ENCODE measurements around the gene LAPTM4A.

The LAPTM4A gene

GRCh38 chr2:20094142-20094755 lies 42.8 kb upstream of the LAPTM4A start:
- no peak for TF ChIP-seq CTCF (IDR thresholded peaks at IDR 0.05; ENCODE audit: control extremely low read depth, extremely low read depth, low read depth, missing control alignments)
- POLR2A ChIA-PET, result no interaction called here
- DNase-seq (ENCODE audit: extremely low spot score), result no peak
- CTCF ChIA-PET, result interaction anchor here (0.8 to 3.2 kb wide), 12 partner anchors 9 to 138 kb away, joined by 3 to 21 read pairs (median 5); partner anchors contain the start of gene SDC1

DNA sequence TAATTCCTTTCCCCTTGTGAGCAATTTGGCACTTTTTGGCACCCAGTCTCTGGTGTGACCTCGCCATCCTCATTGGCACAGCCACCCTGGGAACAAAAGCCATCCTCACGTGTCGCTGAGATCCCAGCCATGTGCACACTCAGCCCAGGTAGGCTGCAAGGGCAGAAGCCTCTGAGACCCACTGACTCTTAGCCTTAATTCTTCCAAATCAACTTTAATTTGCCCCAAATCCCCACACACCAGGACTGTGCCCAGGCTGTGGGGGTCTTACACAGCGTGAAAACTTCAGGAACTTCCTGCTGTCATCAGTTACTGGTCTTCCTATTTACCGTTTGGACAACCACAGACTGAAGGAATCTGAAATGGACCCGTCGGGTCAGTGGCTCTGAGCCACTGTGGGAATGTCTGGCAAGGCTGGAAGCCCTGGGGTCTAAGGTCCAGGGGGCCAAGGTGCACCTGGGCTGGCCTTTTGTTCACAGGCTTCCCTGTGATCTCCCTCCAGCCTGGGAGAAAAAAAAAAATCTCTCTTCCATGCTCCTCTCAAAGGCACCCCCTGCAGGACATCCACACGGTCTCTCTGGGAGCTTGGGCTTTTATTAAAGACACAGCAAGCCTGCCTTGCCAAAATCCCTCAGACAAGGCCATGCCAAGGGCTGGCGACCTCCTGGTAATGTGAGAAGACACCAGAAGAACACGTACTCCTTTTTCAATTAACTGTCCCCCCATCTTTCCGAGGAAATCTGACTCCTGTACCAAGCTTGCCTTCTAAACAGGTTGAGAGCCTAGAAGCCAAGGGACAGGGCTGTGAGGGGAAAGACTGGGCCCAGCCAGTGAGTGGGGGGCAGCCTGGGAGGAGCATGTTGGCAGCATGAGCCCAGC lies 42.1 kb upstream of the LAPTM4A start:
- ChIA-PET CTCF (interaction anchor here (1.0 to 3.2 kb wide), 6 partner anchors 10 to 137 kb away, joined by 5 to 21 read pairs (median 9); partner anchors contain the start of gene SDC1), POLR2A (no interaction called here)
- no peak for DNase-seq (ENCODE audit: extremely low spot score)
- TF ChIP-seq CTCF (IDR thresholded peaks at IDR 0.05; ENCODE audit: control extremely low read depth, extremely low read depth, low read depth, missing control alignments), result no peak

- CTCF ChIA-PET, result interaction anchor here (1.0 kb wide), 1 partner anchor 14 kb away, joined by 4 read pairs; no protein-coding TSS in a partner anchor
- no peak for TF ChIP-seq CTCF (IDR thresholded peaks at IDR 0.05; ENCODE audit: control extremely low read depth, extremely low read depth, low read depth, missing control alignments)
- POLR2A ChIA-PET, result no interaction called here
- DNase-seq (ENCODE audit: extremely low spot score), result no peak
Measured at GRCh38 chr2:20092901-20093235, 41.4 kb upstream of the LAPTM4A start.

- no peak for DNase-seq (ENCODE audit: extremely low spot score)
- CTCF ChIA-PET, result interaction anchor here (1.0 kb wide), 1 partner anchor 14 kb away, joined by 4 read pairs; no protein-coding TSS in a partner anchor
- TF ChIP-seq CTCF (IDR thresholded peaks at IDR 0.05; ENCODE audit: control extremely low read depth, extremely low read depth, low read depth, missing control alignments), result no peak
- POLR2A ChIA-PET, result no interaction called here
Measured at GRCh38 chr2:20092226-20092900, 40.9 kb upstream of the LAPTM4A start.

- ChIA-PET POLR2A (no interaction called here), CTCF (interaction anchor here (1.6 to 2.0 kb wide), 2 partner anchors 77 to 136 kb away, joined by 5 to 9 read pairs; no protein-coding TSS in a partner anchor)
- DNase-seq (ENCODE audit: extremely low spot score), result no peak
- TF ChIP-seq CTCF (IDR thresholded peaks at IDR 0.05; ENCODE audit: control extremely low read depth, extremely low read depth, low read depth, missing control alignments), result no peak
Measured at GRCh38 chr2:20091305-20091991, 40.0 kb upstream of the LAPTM4A start.
